ENCODE measurements around the gene PDE1A. TPM values are rescaled to one million over a fixed set of nuclear protein-coding genes. Genes with fewer than 3 reads are reported as not detected.

The PDE1A gene
- total and polyA plus RNA-seq, 10 of the 15 experiments (the other 5 are each of a cell fraction or from before 2014, with no cell fraction given) = 1.1 TPM; not detected in 9

DNA sequence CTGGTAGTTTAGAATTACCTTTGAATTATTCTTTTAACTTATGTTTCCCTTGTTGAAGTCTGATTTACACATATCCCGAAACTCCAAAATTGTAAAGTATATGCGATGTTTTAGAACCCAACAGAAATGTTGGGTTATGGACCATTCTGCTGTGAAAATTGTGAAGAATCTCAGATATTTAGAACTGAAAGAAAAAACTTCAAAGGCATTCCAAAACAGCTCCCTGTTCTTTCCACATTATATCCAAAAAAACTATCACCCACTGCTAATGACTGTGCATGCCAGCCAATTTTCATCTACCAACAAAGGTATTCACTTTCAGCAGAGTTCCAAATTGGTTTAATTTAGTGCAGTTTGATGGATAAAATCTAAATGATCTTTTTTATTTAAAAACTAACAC is 21.5 kb upstream of the PDE1A start:
- intact Hi-C loops (cut with micrococcal nuclease; ENCODE audit: unreplicated experiment) = no loop called here
- H2AFZ ChIP-seq (ENCODE audit: control insufficient read depth, low read depth, low read length) = no peak overlapping the region
- H3K9me3 ChIP-seq (replicated peaks; ENCODE audit: control insufficient read depth, insufficient read depth, low read length) = no peaks in the 10 kb centered on the region
- POLR2A ChIA-PET = no interaction called here
- H3K27me3 ChIP-seq (replicated peaks in 1 of 2; ENCODE audit: control insufficient read depth in 2 of 2, insufficient read depth in 2 of 2, low read length in 1 of 2) = no peaks in the 10 kb centered on the region; a peak in 1 of 4 replicates
- FAIRE-seq (no peak), DNase-seq (ENCODE audit: low read depth, low spot score) (no peak), ATAC-seq (no peak)
- no peaks in the 10 kb centered on the region for H3K4me1 ChIP-seq (ENCODE audit: control insufficient read depth, insufficient read depth, low read length)
- H3K9ac ChIP-seq (ENCODE audit: control insufficient read depth, insufficient read depth, low read length) = no peak overlapping the region
- H3K27ac ChIP-seq (ENCODE audit: control insufficient read depth, insufficient read depth) = no peak overlapping the region
- no peak overlapping the region for H3K4me3 ChIP-seq
- no peaks in the 10 kb centered on the region for H3K36me3 ChIP-seq (ENCODE audit: control insufficient read depth in 2 of 2, insufficient read depth in 2 of 2, low read length in 1 of 2)
- no peak overlapping the region for H3K4me2 ChIP-seq (ENCODE audit: control insufficient read depth, insufficient read depth)
- SMC1A ChIA-PET (ENCODE audit: uncharacterized antibody, unreplicated experiment) = no interaction called here
- H3K79me2 ChIP-seq (ENCODE audit: control insufficient read depth, insufficient read depth, low read length) = no peaks in the 10 kb centered on the region
- CTCF ChIA-PET = no interaction called here
- H4K20me1 ChIP-seq (ENCODE audit: control insufficient read depth, insufficient read depth) = no peaks in the 10 kb centered on the region
- WGBS (ENCODE audit: insufficient coverage, insufficient replicate concordance, low lambda C conversion rate, missing lambda C conversion rate) = 53% methylated on average over 2 of the region's 2 CpGs
- RAD21 ChIA-PET (ENCODE audit: unreplicated experiment) = no interaction called here
- BruUV-seq (replicated peaks) = no TSS peak
- in situ Hi-C loops (cut with MboI) = no loop called here
- no peak for TF ChIP-seq LARP7 (IDR thresholded peaks at IDR 0.05)
- TF ChIP-seq DPF2 (IDR thresholded peaks at IDR 0.05) = no peak
- TF ChIP-seq CHD2 (IDR thresholded peaks at IDR 0.05; ENCODE audit: borderline replicate concordance, low read depth, low read length) = no peak
- TF ChIP-seq NFYA (IDR thresholded peaks at IDR 0.05; ENCODE audit: borderline replicate concordance, low read depth, low read length) = no peak
- TF ChIP-seq MYC (IDR thresholded peaks at IDR 0.05; ENCODE audit: insufficient read depth, insufficient read length, insufficient replicate concordance, low read length, severe bottlenecking) = no peak
- TF ChIP-seq MTA2 (IDR thresholded peaks at IDR 0.05; ENCODE audit: low read depth) = no peak
- no peak for TF ChIP-seq SP1 (IDR thresholded peaks at IDR 0.05; ENCODE audit: low read depth, low read length)
- TF ChIP-seq, protein P1, sequence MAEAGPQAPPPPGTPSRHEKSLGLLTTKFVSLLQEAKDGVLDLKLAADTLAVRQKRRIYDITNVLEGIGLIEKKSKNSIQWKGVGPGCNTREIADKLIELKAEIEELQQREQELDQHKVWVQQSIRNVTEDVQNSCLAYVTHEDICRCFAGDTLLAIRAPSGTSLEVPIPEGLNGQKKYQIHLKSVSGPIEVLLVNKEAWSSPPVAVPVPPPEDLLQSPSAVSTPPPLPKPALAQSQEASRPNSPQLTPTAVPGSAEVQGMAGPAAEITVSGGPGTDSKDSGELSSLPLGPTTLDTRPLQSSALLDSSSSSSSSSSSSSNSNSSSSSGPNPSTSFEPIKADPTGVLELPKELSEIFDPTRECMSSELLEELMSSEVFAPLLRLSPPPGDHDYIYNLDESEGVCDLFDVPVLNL (IDR thresholded peaks at IDR 0.05; ENCODE audit: low read depth, low read length) = no peak
- no peak for TF ChIP-seq PML (IDR thresholded peaks at IDR 0.05; ENCODE audit: low read length)
- TF ChIP-seq, protein P2, sequence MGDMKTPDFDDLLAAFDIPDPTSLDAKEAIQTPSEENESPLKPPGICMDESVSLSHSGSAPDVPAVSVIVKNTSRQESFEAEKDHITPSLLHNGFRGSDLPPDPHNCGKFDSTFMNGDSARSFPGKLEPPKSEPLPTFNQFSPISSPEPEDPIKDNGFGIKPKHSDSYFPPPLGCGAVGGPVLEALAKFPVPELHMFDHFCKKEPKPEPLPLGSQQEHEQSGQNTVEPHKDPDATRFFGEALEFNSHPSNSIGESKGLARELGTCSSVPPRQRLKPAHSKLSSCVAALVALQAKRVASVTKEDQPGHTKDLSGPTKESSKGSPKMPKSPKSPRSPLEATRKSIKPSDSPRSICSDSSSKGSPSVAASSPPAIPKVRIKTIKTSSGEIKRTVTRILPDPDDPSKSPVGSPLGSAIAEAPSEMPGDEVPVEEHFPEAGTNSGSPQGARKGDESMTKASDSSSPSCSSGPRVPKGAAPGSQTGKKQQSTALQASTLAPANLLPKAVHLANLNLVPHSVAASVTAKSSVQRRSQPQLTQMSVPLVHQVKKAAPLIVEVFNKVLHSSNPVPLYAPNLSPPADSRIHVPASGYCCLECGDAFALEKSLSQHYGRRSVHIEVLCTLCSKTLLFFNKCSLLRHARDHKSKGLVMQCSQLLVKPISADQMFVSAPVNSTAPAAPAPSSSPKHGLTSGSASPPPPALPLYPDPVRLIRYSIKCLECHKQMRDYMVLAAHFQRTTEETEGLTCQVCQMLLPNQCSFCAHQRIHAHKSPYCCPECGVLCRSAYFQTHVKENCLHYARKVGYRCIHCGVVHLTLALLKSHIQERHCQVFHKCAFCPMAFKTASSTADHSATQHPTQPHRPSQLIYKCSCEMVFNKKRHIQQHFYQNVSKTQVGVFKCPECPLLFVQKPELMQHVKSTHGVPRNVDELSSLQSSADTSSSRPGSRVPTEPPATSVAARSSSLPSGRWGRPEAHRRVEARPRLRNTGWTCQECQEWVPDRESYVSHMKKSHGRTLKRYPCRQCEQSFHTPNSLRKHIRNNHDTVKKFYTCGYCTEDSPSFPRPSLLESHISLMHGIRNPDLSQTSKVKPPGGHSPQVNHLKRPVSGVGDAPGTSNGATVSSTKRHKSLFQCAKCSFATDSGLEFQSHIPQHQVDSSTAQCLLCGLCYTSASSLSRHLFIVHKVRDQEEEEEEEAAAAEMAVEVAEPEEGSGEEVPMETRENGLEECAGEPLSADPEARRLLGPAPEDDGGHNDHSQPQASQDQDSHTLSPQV (IDR thresholded peaks at IDR 0.05) = no peak
- no peak for TF ChIP-seq SUPT20H (IDR thresholded peaks at IDR 0.05; ENCODE audit: borderline replicate concordance, control insufficient read depth, low read depth, low read length)
- TF ChIP-seq, protein P3, sequence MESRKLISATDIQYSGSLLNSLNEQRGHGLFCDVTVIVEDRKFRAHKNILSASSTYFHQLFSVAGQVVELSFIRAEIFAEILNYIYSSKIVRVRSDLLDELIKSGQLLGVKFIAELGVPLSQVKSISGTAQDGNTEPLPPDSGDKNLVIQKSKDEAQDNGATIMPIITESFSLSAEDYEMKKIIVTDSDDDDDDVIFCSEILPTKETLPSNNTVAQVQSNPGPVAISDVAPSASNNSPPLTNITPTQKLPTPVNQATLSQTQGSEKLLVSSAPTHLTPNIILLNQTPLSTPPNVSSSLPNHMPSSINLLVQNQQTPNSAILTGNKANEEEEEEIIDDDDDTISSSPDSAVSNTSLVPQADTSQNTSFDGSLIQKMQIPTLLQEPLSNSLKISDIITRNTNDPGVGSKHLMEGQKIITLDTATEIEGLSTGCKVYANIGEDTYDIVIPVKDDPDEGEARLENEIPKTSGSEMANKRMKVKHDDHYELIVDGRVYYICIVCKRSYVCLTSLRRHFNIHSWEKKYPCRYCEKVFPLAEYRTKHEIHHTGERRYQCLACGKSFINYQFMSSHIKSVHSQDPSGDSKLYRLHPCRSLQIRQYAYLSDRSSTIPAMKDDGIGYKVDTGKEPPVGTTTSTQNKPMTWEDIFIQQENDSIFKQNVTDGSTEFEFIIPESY (IDR thresholded peaks at IDR 0.05) = no peak
- no peak for TF ChIP-seq RBBP5 (conservative IDR thresholded peaks at IDR 0.05)
- TF ChIP-seq, protein P4, sequence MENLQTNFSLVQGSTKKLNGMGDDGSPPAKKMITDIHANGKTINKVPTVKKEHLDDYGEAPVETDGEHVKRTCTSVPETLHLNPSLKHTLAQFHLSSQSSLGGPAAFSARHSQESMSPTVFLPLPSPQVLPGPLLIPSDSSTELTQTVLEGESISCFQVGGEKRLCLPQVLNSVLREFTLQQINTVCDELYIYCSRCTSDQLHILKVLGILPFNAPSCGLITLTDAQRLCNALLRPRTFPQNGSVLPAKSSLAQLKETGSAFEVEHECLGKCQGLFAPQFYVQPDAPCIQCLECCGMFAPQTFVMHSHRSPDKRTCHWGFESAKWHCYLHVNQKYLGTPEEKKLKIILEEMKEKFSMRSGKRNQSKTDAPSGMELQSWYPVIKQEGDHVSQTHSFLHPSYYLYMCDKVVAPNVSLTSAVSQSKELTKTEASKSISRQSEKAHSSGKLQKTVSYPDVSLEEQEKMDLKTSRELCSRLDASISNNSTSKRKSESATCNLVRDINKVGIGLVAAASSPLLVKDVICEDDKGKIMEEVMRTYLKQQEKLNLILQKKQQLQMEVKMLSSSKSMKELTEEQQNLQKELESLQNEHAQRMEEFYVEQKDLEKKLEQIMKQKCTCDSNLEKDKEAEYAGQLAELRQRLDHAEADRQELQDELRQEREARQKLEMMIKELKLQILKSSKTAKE (IDR thresholded peaks at IDR 0.05; ENCODE audit: low read depth, poor library complexity, severe bottlenecking) = no peak
- TF ChIP-seq, protein P5, sequence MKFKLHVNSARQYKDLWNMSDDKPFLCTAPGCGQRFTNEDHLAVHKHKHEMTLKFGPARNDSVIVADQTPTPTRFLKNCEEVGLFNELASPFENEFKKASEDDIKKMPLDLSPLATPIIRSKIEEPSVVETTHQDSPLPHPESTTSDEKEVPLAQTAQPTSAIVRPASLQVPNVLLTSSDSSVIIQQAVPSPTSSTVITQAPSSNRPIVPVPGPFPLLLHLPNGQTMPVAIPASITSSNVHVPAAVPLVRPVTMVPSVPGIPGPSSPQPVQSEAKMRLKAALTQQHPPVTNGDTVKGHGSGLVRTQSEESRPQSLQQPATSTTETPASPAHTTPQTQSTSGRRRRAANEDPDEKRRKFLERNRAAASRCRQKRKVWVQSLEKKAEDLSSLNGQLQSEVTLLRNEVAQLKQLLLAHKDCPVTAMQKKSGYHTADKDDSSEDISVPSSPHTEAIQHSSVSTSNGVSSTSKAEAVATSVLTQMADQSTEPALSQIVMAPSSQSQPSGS (IDR thresholded peaks at IDR 0.05; ENCODE audit: low read length) = no peak

Measured in GM12878 (cell line).